HepG2 (cell line): ENCODE results near the gene CC2D1A. TPM values are rescaled to one million over a fixed set of nuclear protein-coding genes. Genes with fewer than 3 reads are reported as not detected.

Source experiments
- BORCS8-MEF2B ChIP-seq: sonication (generic); formaldehyde crosslinking; IDR thresholded peaks from 2 replicates; pipeline ENCODE4 v1.8.0; 2022; ENCODE audit warnings: mild to moderate bottlenecking, missing genetic modification reagents
- GMEB1 ChIP-seq: sonication (generic); formaldehyde crosslinking; IDR thresholded peaks from 2 replicates; pipeline ENCODE4 v1.5.1; 2020; ENCODE audit warnings: missing genetic modification reagents, mild to moderate bottlenecking, borderline replicate concordance
- HNRNPL ChIP-seq: fragments of 200-400 bp; formaldehyde crosslinking; IDR thresholded peaks from 2 replicates; pipeline ENCODE4 v1.6.1; 2017; ENCODE audit warnings: mild to moderate bottlenecking, low read depth, low read length
- KLF15 ChIP-seq: sonication (generic); formaldehyde crosslinking; IDR thresholded peaks from 2 replicates; pipeline ENCODE4 v1.8.1; 2023; ENCODE audit warnings: borderline replicate concordance, mild to moderate bottlenecking, inconsistent platforms, missing genetic modification reagents, mixed read lengths
- MAFK ChIP-seq, 2 experiments: IDR thresholded peaks in 1 of 2; conservative IDR thresholded peaks in 1 of 2; 2 replicates each; pipeline ENCODE4 v1.6.1; 2011; ENCODE audit warnings: improper control_type of control experiment in 2 of 2, low read length in 2 of 2
- RBAK ChIP-seq: sonication (generic); formaldehyde crosslinking; IDR thresholded peaks from 2 replicates; pipeline ENCODE4 v1.5.1; 2020; ENCODE audit warnings: mild to moderate bottlenecking, missing genetic modification reagents
- TCF7 ChIP-seq: sonication (generic); IDR thresholded peaks from 2 replicates; pipeline ENCODE4 v1.6.1; 2016; ENCODE audit warnings: antibody characterized with exemption, low read depth
- TERF1 ChIP-seq: sonication (generic); formaldehyde crosslinking; IDR thresholded peaks from 2 replicates; pipeline ENCODE4 v1.8.0; 2022; ENCODE audit warnings: mild to moderate bottlenecking, missing genetic modification reagents, moderate library complexity
- ZFP37 ChIP-seq: sonication (generic); formaldehyde crosslinking; IDR thresholded peaks from 2 replicates; pipeline ENCODE4 v1.4.0; 2020; ENCODE audit warnings: missing genetic modification reagents, borderline replicate concordance
- ZMYM2 ChIP-seq: sonication (generic); formaldehyde crosslinking; IDR thresholded peaks from 2 replicates; pipeline ENCODE4 v1.8.0; 2022; ENCODE audit warnings: mild to moderate bottlenecking, missing genetic modification reagents
- ZNF441 ChIP-seq: sonication (generic); formaldehyde crosslinking; IDR thresholded peaks from 2 replicates; pipeline ENCODE4 v1.7.0; 2021; ENCODE audit warnings: missing genetic modification reagents, borderline replicate concordance
- ZNF558 ChIP-seq: sonication (generic); formaldehyde crosslinking; IDR thresholded peaks from 2 replicates; pipeline ENCODE4 v1.9.0; 2022; ENCODE audit warnings: mild to moderate bottlenecking, missing genetic modification reagents, borderline replicate concordance
- ZNF670 ChIP-seq: sonication (generic); formaldehyde crosslinking; IDR thresholded peaks from 2 replicates; pipeline ENCODE4 v1.8.0; 2022; ENCODE audit warnings: mild to moderate bottlenecking, missing genetic modification reagents, borderline replicate concordance
- ZNF883 ChIP-seq: sonication (generic); formaldehyde crosslinking; IDR thresholded peaks from 2 replicates; pipeline ENCODE4 v1.5.1; 2020; ENCODE audit warnings: mild to moderate bottlenecking, missing genetic modification reagents; ENCODE audit errors: not compliant biosample characterization
- polyA plus RNA-seq, 8 experiments: library from polyadenylated mRNA; depleted of rRNA in 3 of 8; stranded (reverse) in 7 of 8; unstranded in 1 of 8; fragments of >200 nt; fragmentation: Illumina TruSeq in 4 of 8; extraction: Trizol in 4 of 8; gene quantifications; 2 replicates each; pipeline versions ENCODE4 v1.2.1 to v1.2.3, GENCODE V29; 2011 to 2016; ENCODE audit warnings: low read depth in 4 of 8, missing spikeins in 1 of 8, mixed read lengths in 1 of 8; ENCODE audit not compliant: insufficient read depth in 1 of 8
- total RNA-seq, 5 experiments: library from RNA; depleted of rRNA; stranded (reverse); fragments of >200 nt; fragmentation: Illumina TruSeq; extraction: Trizol; gene quantifications; 2 replicates each; pipeline ENCODE4 v1.2.3, GENCODE V29; 2016; ENCODE audit warnings: low read depth in 1 of 5
- TF ChIP-seq, protein P1 (sequence below): sonication (generic); formaldehyde crosslinking; IDR thresholded peaks from 2 replicates; pipeline ENCODE4 v1.4.0; 2020; ENCODE audit warnings: missing genetic modification reagents, borderline replicate concordance
- TF ChIP-seq, protein P2 (sequence below): sonication (generic); formaldehyde crosslinking; IDR thresholded peaks from 2 replicates; pipeline ENCODE4 v1.8.0; 2022; ENCODE audit warnings: missing genetic modification reagents, mild to moderate bottlenecking, borderline replicate concordance
- TF ChIP-seq, protein P3 (sequence below): sonication (generic); formaldehyde crosslinking; IDR thresholded peaks from 2 replicates; pipeline ENCODE4 v1.5.0; 2020; ENCODE audit warnings: missing genetic modification reagents

CC2D1A gene
- total and polyA plus RNA-seq, 2 of the 13 experiments (the other 11 are each of a cell fraction or from before 2014, with no cell fraction given), result 9.7 to 11.5 TPM

DNA sequence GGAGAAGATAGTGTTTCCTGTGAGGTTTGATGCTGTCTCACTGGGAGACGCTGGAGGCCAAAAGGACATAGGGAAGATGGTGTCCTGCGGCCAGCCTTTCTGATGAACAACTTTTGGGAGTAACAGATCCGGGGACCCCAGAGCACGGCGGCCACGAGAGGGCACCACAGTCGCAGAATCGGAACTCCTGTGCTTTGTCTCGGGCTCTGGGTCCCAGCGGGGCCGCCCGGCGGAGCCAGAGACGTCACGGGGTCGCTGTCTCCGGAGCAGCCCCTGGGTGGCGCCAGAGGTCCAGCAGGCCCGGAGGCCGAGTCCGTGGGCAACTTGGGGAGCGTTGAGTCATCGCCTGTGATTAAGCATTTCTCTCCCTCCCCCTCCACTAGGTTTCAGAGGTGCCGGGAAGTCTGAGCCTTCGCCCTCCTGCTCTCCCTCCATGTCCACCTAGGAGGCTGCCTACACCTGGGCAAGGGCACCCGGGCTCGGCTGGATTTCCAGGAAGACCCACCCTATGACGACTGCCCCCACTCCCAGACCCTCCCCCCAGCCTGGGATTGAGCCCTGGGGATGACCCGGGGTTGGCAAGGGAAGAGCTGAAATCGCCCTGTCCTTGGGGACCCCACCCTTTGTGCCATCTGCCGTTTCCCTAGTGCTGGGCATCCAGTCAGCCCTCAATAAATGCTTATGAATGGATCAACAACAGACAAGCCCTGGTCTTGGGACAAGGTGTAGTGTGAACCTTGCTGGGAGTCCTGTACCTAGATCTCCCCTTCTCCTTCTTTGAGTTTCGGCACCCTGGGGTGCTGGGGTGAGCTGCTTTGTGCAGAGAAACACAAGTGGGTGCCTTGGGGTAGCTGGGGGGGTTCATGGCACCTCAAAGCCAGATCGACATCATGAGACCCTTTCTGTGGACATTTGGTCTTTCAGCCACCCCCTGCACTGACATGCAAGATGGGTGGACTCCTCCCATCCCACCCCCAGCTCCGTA lies 25.6 kb upstream of the CC2D1A start (continued):
- TF ChIP-seq, protein P1, sequence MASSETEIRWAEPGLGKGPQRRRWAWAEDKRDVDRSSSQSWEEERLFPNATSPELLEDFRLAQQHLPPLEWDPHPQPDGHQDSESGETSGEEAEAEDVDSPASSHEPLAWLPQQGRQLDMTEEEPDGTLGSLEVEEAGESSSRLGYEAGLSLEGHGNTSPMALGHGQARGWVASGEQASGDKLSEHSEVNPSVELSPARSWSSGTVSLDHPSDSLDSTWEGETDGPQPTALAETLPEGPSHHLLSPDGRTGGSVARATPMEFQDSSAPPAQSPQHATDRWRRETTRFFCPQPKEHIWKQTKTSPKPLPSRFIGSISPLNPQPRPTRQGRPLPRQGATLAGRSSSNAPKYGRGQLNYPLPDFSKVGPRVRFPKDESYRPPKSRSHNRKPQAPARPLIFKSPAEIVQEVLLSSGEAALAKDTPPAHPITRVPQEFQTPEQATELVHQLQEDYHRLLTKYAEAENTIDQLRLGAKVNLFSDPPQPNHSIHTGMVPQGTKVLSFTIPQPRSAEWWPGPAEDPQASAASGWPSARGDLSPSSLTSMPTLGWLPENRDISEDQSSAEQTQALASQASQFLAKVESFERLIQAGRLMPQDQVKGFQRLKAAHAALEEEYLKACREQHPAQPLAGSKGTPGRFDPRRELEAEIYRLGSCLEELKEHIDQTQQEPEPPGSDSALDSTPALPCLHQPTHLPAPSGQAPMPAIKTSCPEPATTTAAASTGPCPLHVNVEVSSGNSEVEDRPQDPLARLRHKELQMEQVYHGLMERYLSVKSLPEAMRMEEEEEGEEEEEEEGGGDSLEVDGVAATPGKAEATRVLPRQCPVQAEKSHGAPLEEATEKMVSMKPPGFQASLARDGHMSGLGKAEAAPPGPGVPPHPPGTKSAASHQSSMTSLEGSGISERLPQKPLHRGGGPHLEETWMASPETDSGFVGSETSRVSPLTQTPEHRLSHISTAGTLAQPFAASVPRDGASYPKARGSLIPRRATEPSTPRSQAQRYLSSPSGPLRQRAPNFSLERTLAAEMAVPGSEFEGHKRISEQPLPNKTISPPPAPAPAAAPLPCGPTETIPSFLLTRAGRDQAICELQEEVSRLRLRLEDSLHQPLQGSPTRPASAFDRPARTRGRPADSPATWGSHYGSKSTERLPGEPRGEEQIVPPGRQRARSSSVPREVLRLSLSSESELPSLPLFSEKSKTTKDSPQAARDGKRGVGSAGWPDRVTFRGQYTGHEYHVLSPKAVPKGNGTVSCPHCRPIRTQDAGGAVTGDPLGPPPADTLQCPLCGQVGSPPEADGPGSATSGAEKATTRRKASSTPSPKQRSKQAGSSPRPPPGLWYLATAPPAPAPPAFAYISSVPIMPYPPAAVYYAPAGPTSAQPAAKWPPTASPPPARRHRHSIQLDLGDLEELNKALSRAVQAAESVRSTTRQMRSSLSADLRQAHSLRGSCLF, result no peak
- peak; percentile 62; the same call in 1 of the 2 replicates for TF ChIP-seq HNRNPL
- peak; percentile 65; the same call in 1 of the 2 replicates for TF ChIP-seq ZNF441 (CRISPR knock-in tag)
- TF ChIP-seq KLF15 (CRISPR knock-in tag), result no peak; the same call in 1 of the 2 replicates
- TF ChIP-seq ZNF558 (CRISPR knock-in tag), result no peak
- no peak for TF ChIP-seq RBAK
- TF ChIP-seq ZNF670 (CRISPR knock-in tag), result 0 out of 2 replicates have a peak, but pooled peaks have one; percentile 33
- no peak for TF ChIP-seq ZMYM2 (CRISPR knock-in tag)
- TF ChIP-seq, protein P2, sequence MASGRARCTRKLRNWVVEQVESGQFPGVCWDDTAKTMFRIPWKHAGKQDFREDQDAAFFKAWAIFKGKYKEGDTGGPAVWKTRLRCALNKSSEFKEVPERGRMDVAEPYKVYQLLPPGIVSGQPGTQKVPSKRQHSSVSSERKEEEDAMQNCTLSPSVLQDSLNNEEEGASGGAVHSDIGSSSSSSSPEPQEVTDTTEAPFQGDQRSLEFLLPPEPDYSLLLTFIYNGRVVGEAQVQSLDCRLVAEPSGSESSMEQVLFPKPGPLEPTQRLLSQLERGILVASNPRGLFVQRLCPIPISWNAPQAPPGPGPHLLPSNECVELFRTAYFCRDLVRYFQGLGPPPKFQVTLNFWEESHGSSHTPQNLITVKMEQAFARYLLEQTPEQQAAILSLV (CRISPR knock-in tag), result no peak
- no peak for TF ChIP-seq ZFP37 (CRISPR knock-in tag)
- peak in 1 of 2 experiments; percentile 7; a peak in 1 of 4 replicates for TF ChIP-seq MAFK (conservative IDR thresholded peaks at IDR 0.05 in 1 of 2, IDR thresholded peaks at IDR 0.05 in 1 of 2; ENCODE audit: low read length in 2 of 2)
- TF ChIP-seq GMEB1 (CRISPR knock-in tag), result peak; percentile 18; the same call in 1 of the 2 replicates
- peak; percentile 76; the same call in 1 of the 2 replicates for TF ChIP-seq BORCS8-MEF2B (CRISPR knock-in tag)
- TF ChIP-seq, protein P3, sequence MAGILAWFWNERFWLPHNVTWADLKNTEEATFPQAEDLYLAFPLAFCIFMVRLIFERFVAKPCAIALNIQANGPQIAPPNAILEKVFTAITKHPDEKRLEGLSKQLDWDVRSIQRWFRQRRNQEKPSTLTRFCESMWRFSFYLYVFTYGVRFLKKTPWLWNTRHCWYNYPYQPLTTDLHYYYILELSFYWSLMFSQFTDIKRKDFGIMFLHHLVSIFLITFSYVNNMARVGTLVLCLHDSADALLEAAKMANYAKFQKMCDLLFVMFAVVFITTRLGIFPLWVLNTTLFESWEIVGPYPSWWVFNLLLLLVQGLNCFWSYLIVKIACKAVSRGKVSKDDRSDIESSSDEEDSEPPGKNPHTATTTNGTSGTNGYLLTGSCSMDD (CRISPR knock-in tag), result no peak
- no peak for TF ChIP-seq TCF7
- TF ChIP-seq ZNF883 (CRISPR knock-in tag), result no peak
- TF ChIP-seq TERF1, result no peak
